A673 (cell line): Measurements from ENCODE around the gene CERKL. TPM values are rescaled to one million over a fixed set of nuclear protein-coding genes. Genes with fewer than 3 reads are reported as not detected.
A peak's percentile ranks its signal among the peaks of the same experiment; 100 is the strongest.

Experiments used
- BruUV-seq: library from RNA; stranded (reverse); fragments of 400-500 nt; replicated peaks from 2 replicates; lab custom pipeline; 2021; lab: Mats Ljungman, UMichigan
- CTCF ChIA-PET: fragments of 300-600 bp; sonication (Branson Sonifier 250); formaldehyde crosslinking; loops from one replicate; lab custom pipeline; 2022; ENCODE audit warnings: antibody characterized with exemption; lab: Charles Lee
- POLR2A ChIA-PET: fragments of 300-600 bp; sonication (Branson Sonifier 250); formaldehyde crosslinking; loops from one replicate; lab custom pipeline; 2022; ENCODE audit warnings: antibody characterized with exemption; ENCODE audit not compliant: low non-redundant PET; lab: Charles Lee
- DNase-seq: peaks from one replicate; pipeline ENCODE4 v3.0.0-alpha.2; 2015; ENCODE audit warnings: low spot score
- H3K27ac ChIP-seq: fragments of 200-600 bp; sonication (generic); 2 replicates; pipeline ENCODE4 v1.5.1; 2016; ENCODE audit warnings: mixed run types, low read depth, mild to moderate bottlenecking, mixed read lengths, antibody characterized with exemption, low read length; ENCODE audit not compliant: poor library complexity, severe bottlenecking
- H3K27me3 ChIP-seq: fragments of 200-600 bp; sonication (generic); replicated peaks from 2 replicates; pipeline ENCODE4 v1.6.1; 2017; ENCODE audit warnings: mixed run types, low read depth, mild to moderate bottlenecking, mixed read lengths, antibody characterized with exemption, low read length; ENCODE audit not compliant: insufficient read depth, poor library complexity
- H3K36me3 ChIP-seq: fragments of 200-600 bp; sonication (generic); 2 replicates; pipeline ENCODE4 v1.6.1; 2016; ENCODE audit warnings: mixed run types, mild to moderate bottlenecking, mixed read lengths, antibody characterized with exemption, low read length; ENCODE audit not compliant: insufficient read depth, poor library complexity, severe bottlenecking
- H3K4me1 ChIP-seq: fragments of 200-600 bp; sonication (generic); 2 replicates; pipeline ENCODE4 v1.6.1; 2017; ENCODE audit warnings: mixed run types, mild to moderate bottlenecking, mixed read lengths, antibody characterized with exemption, low read length; ENCODE audit not compliant: insufficient read depth, poor library complexity, severe bottlenecking
- H3K4me3 ChIP-seq: fragments of 200-600 bp; sonication (generic); 2 replicates; pipeline ENCODE4 v1.5.1; 2016; ENCODE audit warnings: low read depth, mixed run types, mild to moderate bottlenecking, mixed read lengths, low read length; ENCODE audit not compliant: poor library complexity, severe bottlenecking
- H3K9me3 ChIP-seq: fragments of 200-600 bp; sonication (generic); 2 replicates; pipeline ENCODE4 v1.6.1; 2016; ENCODE audit warnings: mixed run types, low read depth, mild to moderate bottlenecking, mixed read lengths, antibody characterized with exemption, low read length; ENCODE audit not compliant: poor library complexity, severe bottlenecking
- EZH2 ChIP-seq: fragments of 200-600 bp; sonication (generic); IDR thresholded peaks from 2 replicates; pipeline ENCODE4 v1.6.1; 2017; ENCODE audit warnings: borderline replicate concordance, low read depth, mild to moderate bottlenecking, mixed read lengths, antibody characterized with exemption, low read length; ENCODE audit not compliant: poor library complexity, severe bottlenecking
- intact Hi-C: fragments of 100-400 bp; cut with micrococcal nuclease; formaldehyde crosslinking; loops from one replicate; pipeline ENCODE4 v1.10.0; 2022; ENCODE audit not compliant: unreplicated experiment
- total RNA-seq: library from RNA; stranded (reverse); gene quantifications from 2 replicates; pipeline ENCODE4 v1.2.3, GENCODE V29; 2021
- TF ChIP-seq, protein P1 (sequence below): fragments of 300-800, 200-600 bp; sonication (generic); conservative IDR thresholded peaks from 2 replicates; pipeline ENCODE4 v1.5.1; 2017; ENCODE audit warnings: low read depth, mild to moderate bottlenecking, antibody characterized with exemption, low read length, moderate library complexity, mixed read lengths

CERKL gene
- total RNA-seq, 1 experiment from 2014 or later: 0.75 TPM

DNA sequence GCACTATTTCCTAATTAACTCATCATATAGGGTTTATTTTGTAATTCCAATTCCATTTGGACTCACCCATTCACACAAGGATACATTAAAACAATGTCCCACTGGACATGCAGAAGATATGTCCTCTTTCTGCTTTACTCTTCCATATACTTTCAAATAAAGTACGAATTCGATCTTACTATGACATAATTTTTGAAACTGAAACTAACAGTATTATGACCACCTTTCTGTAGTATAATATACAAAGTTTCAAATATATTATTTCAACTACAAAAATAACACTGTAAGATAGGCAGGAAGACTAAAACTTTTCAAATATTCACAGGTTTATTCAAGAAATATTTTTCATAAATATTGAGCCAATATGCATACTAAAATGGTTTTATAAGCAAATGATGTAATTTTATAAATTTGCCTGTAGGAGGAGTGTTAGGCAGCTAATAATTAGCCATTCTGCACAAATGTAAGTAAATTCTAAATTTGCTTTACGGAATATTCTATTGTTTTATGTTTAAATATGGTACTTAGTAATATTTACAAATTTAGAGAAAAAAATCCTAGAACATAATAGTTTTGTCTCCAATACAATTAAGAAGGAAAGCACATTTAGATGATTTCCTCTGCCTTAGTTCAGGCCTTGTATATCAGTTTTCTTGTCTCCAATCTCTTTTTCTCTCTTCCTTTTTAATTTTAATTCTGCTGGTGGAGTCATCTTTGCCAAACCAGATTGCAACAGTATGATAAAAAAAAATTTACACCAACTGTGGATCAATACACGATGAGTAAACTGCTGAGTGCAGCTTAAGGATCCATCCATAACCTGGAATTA is 85.9 kb downstream of the CERKL start:
- no peak for TF ChIP-seq EZH2
- TF ChIP-seq, protein P1, sequence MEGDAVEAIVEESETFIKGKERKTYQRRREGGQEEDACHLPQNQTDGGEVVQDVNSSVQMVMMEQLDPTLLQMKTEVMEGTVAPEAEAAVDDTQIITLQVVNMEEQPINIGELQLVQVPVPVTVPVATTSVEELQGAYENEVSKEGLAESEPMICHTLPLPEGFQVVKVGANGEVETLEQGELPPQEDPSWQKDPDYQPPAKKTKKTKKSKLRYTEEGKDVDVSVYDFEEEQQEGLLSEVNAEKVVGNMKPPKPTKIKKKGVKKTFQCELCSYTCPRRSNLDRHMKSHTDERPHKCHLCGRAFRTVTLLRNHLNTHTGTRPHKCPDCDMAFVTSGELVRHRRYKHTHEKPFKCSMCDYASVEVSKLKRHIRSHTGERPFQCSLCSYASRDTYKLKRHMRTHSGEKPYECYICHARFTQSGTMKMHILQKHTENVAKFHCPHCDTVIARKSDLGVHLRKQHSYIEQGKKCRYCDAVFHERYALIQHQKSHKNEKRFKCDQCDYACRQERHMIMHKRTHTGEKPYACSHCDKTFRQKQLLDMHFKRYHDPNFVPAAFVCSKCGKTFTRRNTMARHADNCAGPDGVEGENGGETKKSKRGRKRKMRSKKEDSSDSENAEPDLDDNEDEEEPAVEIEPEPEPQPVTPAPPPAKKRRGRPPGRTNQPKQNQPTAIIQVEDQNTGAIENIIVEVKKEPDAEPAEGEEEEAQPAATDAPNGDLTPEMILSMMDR: peak; percentile 62
- no peaks in the 10 kb centered on the region for H3K36me3 ChIP-seq
- no peak overlapping the region for H3K27ac ChIP-seq
- H3K4me1 ChIP-seq: peaks cover 13% of the 10 kb centered on the region
- CTCF ChIA-PET: interaction anchor here (3.7 kb wide), 1 partner anchor 144 kb away, joined by 28 read pairs; no protein-coding TSS in a partner anchor
- POLR2A ChIA-PET: no interaction called here
- H3K27me3 ChIP-seq: no peaks in the 10 kb centered on the region
- no peak overlapping the region for H3K4me3 ChIP-seq
- no TSS peak for BruUV-seq
- DNase-seq: no peak
- no peaks in the 10 kb centered on the region for H3K9me3 ChIP-seq
- intact Hi-C loops: loop anchor here (5.0 to 10.0 kb wide), 5 partner anchors 114 to 1446 kb away; partner anchors contain the start of gene NEUROD1

DNA sequence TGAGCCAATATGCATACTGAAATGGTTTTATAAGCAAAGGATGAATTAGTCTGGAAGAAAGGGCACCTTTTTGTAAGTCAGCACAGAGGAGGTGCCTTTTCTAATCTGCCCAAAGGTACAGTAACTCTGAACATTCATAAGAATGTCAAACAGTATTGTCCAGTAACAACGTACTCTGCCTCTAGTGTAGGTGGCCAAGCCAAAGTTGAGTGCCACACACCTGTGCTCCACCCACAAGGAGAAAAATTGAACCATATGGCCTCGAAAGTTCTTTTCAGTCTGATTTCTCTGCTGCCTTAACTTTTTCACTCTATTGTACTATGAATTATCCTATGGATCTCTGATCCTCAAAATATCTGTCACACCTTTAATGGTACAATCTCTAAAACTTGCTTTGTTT is 86.8 kb downstream of the CERKL start:
- ChIA-PET POLR2A (no interaction called here), CTCF (no interaction called here)
- Histone ChIP-seq H3K4me3 (no peak overlapping the region), H3K36me3 (no peaks in the 10 kb centered on the region), H3K9me3 (no peaks in the 10 kb centered on the region), H3K27me3 (no peaks in the 10 kb centered on the region), H3K27ac (no peak overlapping the region), H3K4me1 (peaks cover 15% of the 10 kb centered on the region)
- no TSS peak for BruUV-seq
- TF ChIP-seq, protein P1: no peak
- TF ChIP-seq EZH2: no peak
- intact Hi-C loops: loop anchor here (5.0 to 10.0 kb wide), 5 partner anchors 115 to 1445 kb away; partner anchors contain the start of gene NEUROD1
- no peak for DNase-seq

DNA sequence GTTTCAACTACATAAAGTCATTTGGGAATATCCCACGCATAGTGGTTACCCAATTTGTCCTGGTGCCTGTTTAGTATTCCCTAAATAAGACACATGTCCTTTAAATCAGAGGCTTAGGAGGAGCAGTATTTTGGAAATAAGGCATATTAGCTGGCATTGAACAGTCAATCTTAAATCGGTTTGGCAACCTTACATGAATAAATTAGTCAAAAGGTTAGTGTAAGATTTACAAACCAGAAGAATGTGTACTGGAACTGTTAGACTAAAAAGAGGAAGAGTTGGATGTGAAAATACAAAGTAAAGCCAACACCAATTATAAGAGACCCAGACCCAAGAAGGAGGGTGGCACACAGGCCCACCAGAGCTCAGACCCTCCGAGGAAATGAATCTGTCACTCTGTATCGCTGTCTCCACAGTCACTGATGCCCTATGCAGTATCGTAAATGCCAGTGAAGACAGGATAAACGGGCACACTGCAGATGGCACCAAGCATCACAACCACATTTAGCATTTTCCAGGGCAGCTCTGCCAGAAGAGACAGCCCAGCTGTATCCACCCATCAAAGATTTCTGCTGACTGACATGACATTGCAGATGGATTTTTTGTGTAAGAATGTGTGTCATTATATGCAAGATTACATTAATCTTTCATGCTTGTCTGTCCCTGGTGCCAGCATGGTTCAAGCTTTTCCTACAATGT is 90.4 kb downstream of the CERKL start:
- H3K27me3 ChIP-seq: no peaks in the 10 kb centered on the region
- H3K36me3 ChIP-seq: no peaks in the 10 kb centered on the region
- no peak overlapping the region for H3K27ac ChIP-seq
- TF ChIP-seq, protein P1: no peak
- no peak for TF ChIP-seq EZH2
- DNase-seq: no peak
- no peaks in the 10 kb centered on the region for H3K9me3 ChIP-seq
- peaks cover 4% of the 10 kb centered on the region for H3K4me1 ChIP-seq
- intact Hi-C loops: no loop called here
- no peak overlapping the region for H3K4me3 ChIP-seq
- CTCF ChIA-PET: no interaction called here
- POLR2A ChIA-PET: no interaction called here
- no TSS peak for BruUV-seq
